NK-92 treated with Interleukin-12 subunit alpha and Interleukin-12 subunit beta, amount 100 ng/mL, for 24 hours (cell line): ENCODE data around the gene CFAP92.
"Not testable (repeated sequence)": the region's sequence is repeated elsewhere in the genome, so short reads cannot be mapped to it uniquely, and the experiment has no call there.

ENCODE experiments used
- DNase-seq: peaks from one replicate; lab custom pipeline; 2025; lab: John Stamatoyannopoulos, UW

CFAP92 gene

GRCh38 chr3:128889139-128889894 is 104.6 kb downstream of the CFAP92 start:
- DNase-seq, result no peak

- no peak for DNase-seq
Observed at GRCh38 chr3:128884992-128885391, 108.9 kb downstream of the CFAP92 start.

- DNase-seq, result no peak
Observed at GRCh38 chr3:128882719-128883118, 111.2 kb downstream of the CFAP92 start.

GRCh38 chr3:128881576-128881975 is 112.3 kb downstream of the CFAP92 start:
- no peak for DNase-seq

- not testable (repeated sequence) for DNase-seq
Observed at GRCh38 chr3:128880455-128880854, 113.4 kb downstream of the CFAP92 start.

- DNase-seq, result no peak
Observed at GRCh38 chr3:128879991-128880390, 113.9 kb downstream of the CFAP92 start.

- DNase-seq, result peak; percentile 97
Observed at GRCh38 chr3:128879125-128879969, 114.5 kb downstream of the CFAP92 start, which contains the start of gene ACAD9. TSS of gene ACAD9 (plus strand) at chr3:128879620. CDS start at chr3:128879692, 72 bp downstream.

DNA sequence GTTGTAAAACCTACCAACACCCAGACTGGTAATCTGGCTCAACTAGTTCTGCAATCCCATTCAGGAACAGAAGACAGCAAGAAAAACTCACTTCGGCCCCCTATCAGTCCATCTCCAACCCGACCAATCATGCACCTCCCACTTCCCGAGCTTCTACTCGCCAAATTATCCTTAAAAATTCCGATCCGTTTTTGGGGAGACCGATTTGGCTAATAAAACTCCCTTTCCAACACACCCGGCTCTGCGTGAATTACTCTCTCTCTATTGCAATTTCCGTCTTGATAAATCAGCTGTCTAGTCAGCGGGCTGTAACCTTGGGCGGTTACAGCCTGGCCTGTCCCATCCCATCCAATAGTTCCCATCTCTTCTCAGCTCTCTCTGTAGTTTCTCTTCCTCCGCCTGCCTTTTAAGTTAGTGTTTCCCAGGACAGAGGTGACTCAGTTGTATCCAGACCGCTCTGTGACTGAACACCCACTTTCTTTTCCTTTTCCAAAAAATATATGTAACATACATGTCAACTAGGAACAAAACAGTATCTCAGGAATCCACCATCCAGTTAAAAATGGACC is 115.2 kb downstream of the CFAP92 start:
- DNase-seq, result peak; percentile 14

DNA sequence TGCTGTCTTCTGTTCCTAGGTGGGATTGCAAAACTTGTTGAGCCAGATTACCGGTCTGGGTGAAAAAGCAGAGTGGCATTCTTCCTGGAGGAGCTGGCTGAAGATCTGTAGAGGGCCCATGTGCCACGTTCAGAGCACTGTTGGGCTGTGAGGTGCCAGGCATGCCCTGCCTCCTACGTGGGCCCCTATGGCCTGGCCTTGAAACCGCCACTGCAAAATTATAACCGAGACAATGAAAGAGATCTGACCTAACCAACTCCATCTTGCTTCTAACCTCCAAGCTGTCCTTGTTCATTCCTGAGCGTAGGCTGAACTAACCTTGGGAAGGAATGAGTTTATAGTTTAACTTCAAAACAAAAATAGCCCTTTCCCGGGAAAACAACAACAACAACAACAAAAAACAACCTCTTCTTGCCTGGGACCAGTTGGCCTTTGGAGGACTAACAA is 115.8 kb downstream of the CFAP92 start:
- DNase-seq, result no peak

GRCh38 chr3:128875556-128876120 is 118.2 kb downstream of the CFAP92 start:
- DNase-seq, result no peak

DNA sequence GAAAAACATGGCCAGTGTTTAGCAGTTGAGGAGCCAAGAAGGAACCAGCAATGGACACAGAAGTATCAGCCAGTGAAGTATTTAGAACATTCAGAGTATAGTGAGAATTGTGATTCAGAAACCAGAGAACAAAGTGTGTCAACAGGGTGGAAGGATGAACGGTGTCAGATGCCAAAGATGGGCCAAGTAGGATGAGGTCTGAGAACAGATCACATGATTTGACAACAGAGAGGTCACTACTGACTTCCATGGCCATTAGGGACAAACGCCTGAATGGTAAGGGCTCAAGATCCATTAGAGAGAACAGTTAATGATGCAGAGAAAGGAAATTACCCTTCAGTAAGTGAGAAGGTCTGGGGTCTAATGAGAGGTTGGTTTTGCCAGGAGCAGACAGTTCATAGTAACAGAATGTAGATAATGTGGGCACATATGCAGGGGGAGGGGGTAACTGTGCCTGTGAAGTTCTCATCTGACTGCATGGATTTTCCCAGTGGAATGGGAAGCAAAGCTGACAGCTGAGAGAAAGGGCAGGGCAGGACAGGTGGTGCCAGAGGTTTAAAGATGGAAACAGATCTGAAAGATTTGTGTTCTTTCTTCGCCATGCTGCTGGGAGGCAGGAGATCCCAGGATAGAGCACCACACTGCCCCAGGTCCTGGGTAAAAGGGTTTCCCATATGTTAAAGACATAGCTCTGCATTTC is 119.2 kb downstream of the CFAP92 start:
- DNase-seq, result no peak

GRCh38 chr3:128873244-128874022 is 120.4 kb downstream of the CFAP92 start:
- no peak for DNase-seq

DNA sequence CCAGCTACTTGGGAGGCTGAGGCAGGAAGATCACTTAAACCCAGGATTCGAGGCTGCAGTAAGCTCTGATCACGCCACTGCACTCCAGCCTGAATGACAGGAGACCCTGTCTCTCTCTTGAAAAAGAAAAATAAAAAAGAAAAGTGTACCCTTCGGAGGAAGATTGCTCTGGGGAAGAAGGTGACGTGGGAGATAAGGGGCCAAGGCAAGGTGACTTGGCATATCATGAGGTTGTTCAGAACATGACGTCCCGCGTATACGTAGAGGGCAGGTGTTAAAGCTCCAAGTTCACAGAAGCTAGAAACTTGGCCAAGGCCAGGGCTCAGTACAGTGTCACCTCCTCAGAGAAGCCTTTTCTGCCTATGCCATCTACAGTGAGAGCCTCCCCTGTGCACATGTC is 121.1 kb downstream of the CFAP92 start:
- DNase-seq, result no peak

DNA sequence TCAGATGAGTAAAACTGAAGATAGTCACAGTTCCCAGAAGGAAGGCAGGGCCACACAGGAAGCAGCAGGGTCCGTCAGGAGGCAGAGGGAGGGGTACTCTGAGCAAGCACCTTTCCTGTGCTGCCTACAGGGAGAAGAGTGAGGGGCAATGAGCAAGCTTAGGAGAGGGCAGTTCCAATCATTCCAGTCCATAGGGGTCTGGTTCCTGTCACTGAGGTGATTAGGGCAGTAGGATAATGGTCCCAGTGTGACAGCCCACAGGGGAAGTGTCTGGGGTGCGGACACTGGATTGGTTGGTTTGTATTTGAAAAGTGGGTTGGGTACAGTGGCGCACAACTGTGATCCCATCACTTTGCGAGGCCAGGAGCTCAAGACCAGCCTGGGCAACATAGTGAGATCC is 121.6 kb downstream of the CFAP92 start:
- no peak for DNase-seq

DNA sequence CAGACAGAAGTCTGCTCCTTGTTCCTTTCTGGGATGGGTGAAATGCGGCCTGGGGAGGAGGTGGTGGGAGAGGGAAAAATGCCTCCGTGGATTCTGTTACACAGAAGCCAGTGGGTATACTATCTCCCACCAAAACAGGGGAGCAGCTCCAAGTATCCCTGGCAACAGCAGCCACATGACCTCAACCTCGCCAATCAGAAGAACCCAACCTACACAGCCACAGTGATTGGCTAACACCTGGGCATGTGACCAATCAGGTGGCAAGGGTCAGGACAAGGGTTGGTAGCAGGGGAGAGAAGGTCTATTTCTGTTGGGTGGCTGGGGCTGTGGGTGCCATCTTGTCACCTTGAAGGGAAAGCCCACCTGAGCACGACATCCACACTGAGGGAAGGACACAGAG is 123.5 kb downstream of the CFAP92 start:
- no peak for DNase-seq

DNA sequence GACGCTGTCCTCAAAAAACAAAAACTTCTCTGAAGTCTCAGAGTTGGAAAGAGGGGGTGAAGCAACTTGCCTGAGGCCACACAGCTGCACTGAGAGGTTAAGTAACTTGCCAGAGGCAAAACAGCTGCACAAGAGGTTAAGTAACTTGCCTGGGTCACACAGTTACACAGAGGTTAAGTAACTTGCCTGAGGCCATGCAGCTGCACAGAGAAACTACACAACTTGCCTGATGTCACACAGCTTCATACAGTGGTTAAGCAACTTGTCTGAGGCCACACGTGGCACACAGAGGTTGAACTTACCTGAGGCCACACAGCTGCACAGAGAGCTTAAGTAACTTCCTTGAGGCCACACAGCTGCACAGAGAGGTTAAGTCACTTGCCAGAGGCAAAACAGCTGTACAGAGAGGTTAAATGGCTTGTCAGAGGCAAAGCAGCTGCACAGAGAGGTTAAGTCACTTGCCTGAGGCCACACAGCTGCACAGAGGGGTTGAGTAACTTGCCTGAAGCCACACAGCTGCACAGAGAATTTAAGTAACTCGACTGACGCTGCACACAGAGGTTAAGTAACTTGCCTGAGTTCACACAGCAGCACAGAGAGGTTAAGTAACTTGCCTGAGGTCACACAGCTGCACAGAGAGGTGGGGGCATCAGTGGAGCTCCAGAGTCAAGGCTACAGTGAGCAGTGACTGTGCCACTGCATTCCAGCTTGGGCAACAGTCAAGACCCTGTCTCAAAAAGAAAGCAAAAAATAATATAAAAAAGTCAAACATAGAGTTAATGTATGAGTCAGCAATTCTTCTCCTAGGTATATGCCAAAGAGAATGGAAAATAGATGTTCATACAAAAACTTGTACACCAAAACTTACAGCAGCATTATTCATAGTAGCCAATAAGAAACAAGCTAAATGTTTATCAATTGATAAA is 126.4 kb downstream of the CFAP92 start:
- no peak for DNase-seq

- DNase-seq, result not testable (repeated sequence)
Observed at GRCh38 chr3:128864849-128865804, 128.7 kb downstream of the CFAP92 start.

- no peak for DNase-seq
Observed at GRCh38 chr3:128864351-128864811, 129.5 kb downstream of the CFAP92 start.

GRCh38 chr3:128863560-128863959 is 130.3 kb downstream of the CFAP92 start:
- DNase-seq, result no peak
